HepG2 (cell line): ENCODE measurements around the gene RARA. TPM values are rescaled to one million over a fixed set of nuclear protein-coding genes. Genes with fewer than 3 reads are reported as not detected.

Source experiments
- CREM ChIP-seq, 2 experiments: sonication (generic) in 1 of 2; formaldehyde crosslinking in 1 of 2; IDR thresholded peaks; 2 replicates each; pipeline versions ENCODE4 v1.4.0 to v1.6.1; 2016 to 2020; ENCODE audit warnings: antibody characterized with exemption in 1 of 2, mild to moderate bottlenecking in 1 of 2, missing genetic modification reagents in 1 of 2
- CSRNP2 ChIP-seq: sonication (generic); formaldehyde crosslinking; conservative IDR thresholded peaks from 2 replicates; pipeline ENCODE4 v1.8.0; 2022; ENCODE audit warnings: low read depth, missing genetic modification reagents
- GMEB2 ChIP-seq: IDR thresholded peaks from 2 replicates; pipeline ENCODE4 v1.6.1; 2016; ENCODE audit warnings: missing biosample characterization, missing genetic modification reagents, low read depth
- GRHL1 ChIP-seq: sonication (generic); formaldehyde crosslinking; conservative IDR thresholded peaks from 2 replicates; pipeline ENCODE4 v1.8.0; 2022; ENCODE audit warnings: missing genetic modification reagents
- HCFC1 ChIP-seq: fragments of 150-350 bp; IDR thresholded peaks from 2 replicates; pipeline ENCODE4 v1.6.1; 2014; ENCODE audit warnings: low read depth, low read length
- LCORL ChIP-seq, 2 experiments: fragments of 450-650 bp in 1 of 2; sonication (generic) in 1 of 2; formaldehyde crosslinking in 1 of 2; IDR thresholded peaks; 2 replicates each; pipeline versions ENCODE4 v1.5.0 to v1.6.1; 2017 to 2020; ENCODE audit warnings: antibody characterized with exemption in 1 of 2, missing genetic modification reagents in 1 of 2
- MED1 ChIP-seq: sonication (generic); formaldehyde crosslinking; IDR thresholded peaks from 2 replicates; pipeline ENCODE4 v1.4.0; 2020; ENCODE audit warnings: missing genetic modification reagents
- NFE2 ChIP-seq: sonication (generic); formaldehyde crosslinking; IDR thresholded peaks from 2 replicates; pipeline ENCODE4 v1.4.0; 2020; ENCODE audit warnings: missing genetic modification reagents
- RNF2 ChIP-seq: fragments of 450-650 bp; conservative IDR thresholded peaks from 2 replicates; pipeline ENCODE4 v1.6.1; 2016; ENCODE audit warnings: low read depth
- RXRB ChIP-seq: IDR thresholded peaks from 2 replicates; pipeline ENCODE4 v1.6.1; 2016; ENCODE audit warnings: borderline replicate concordance, missing genetic modification reagents, missing compliant biosample characterization
- SP2 ChIP-seq: sonication (generic); formaldehyde crosslinking; IDR thresholded peaks from 2 replicates; pipeline ENCODE4 v1.5.1; 2020; ENCODE audit warnings: mild to moderate bottlenecking, missing genetic modification reagents
- SYNCRIP ChIP-seq: fragments of 200-400 bp; formaldehyde crosslinking; IDR thresholded peaks from 2 replicates; pipeline ENCODE4 v1.6.1; 2018; ENCODE audit warnings: mild to moderate bottlenecking, low read depth, low read length; ENCODE audit not compliant: insufficient read depth
- ZMYM4 ChIP-seq: sonication (generic); formaldehyde crosslinking; IDR thresholded peaks from 2 replicates; pipeline ENCODE4 v1.8.1; 2023; ENCODE audit warnings: mild to moderate bottlenecking, missing genetic modification reagents
- ZSCAN21 ChIP-seq: sonication (generic); formaldehyde crosslinking; IDR thresholded peaks from 2 replicates; pipeline ENCODE4 v1.8.0; 2022; ENCODE audit warnings: mild to moderate bottlenecking, missing genetic modification reagents, moderate library complexity, borderline replicate concordance
- polyA plus RNA-seq, 8 experiments: library from polyadenylated mRNA; depleted of rRNA in 3 of 8; stranded (reverse) in 7 of 8; unstranded in 1 of 8; fragments of >200 nt; fragmentation: Illumina TruSeq in 4 of 8; extraction: Trizol in 4 of 8; gene quantifications; 2 replicates each; pipeline versions ENCODE4 v1.2.1 to v1.2.3, GENCODE V29; 2011 to 2016; ENCODE audit warnings: low read depth in 4 of 8, missing spikeins in 1 of 8, mixed read lengths in 1 of 8; ENCODE audit not compliant: insufficient read depth in 1 of 8
- total RNA-seq, 5 experiments: library from RNA; depleted of rRNA; stranded (reverse); fragments of >200 nt; fragmentation: Illumina TruSeq; extraction: Trizol; gene quantifications; 2 replicates each; pipeline ENCODE4 v1.2.3, GENCODE V29; 2016; ENCODE audit warnings: low read depth in 1 of 5
- TF ChIP-seq, protein P1 (sequence below): sonication (generic); formaldehyde crosslinking; IDR thresholded peaks from 2 replicates; pipeline ENCODE4 v1.8.1; 2023; ENCODE audit warnings: mild to moderate bottlenecking, moderate library complexity, missing genetic modification reagents
- TF ChIP-seq, protein P2 (sequence below): sonication (generic); formaldehyde crosslinking; IDR thresholded peaks from 2 replicates; pipeline ENCODE4 v1.9.0; 2021; ENCODE audit warnings: missing genetic modification reagents, mild to moderate bottlenecking, borderline replicate concordance
- TF ChIP-seq, protein P3 (sequence below): sonication (generic); formaldehyde crosslinking; IDR thresholded peaks from 2 replicates; pipeline ENCODE4 v1.5.1; 2020; ENCODE audit warnings: mild to moderate bottlenecking, missing genetic modification reagents, borderline replicate concordance

The RARA gene
- total and polyA plus RNA-seq, 2 of the 13 experiments (the other 11 are each of a cell fraction or from before 2014, with no cell fraction given) = 6.4 to 8.6 TPM

DNA sequence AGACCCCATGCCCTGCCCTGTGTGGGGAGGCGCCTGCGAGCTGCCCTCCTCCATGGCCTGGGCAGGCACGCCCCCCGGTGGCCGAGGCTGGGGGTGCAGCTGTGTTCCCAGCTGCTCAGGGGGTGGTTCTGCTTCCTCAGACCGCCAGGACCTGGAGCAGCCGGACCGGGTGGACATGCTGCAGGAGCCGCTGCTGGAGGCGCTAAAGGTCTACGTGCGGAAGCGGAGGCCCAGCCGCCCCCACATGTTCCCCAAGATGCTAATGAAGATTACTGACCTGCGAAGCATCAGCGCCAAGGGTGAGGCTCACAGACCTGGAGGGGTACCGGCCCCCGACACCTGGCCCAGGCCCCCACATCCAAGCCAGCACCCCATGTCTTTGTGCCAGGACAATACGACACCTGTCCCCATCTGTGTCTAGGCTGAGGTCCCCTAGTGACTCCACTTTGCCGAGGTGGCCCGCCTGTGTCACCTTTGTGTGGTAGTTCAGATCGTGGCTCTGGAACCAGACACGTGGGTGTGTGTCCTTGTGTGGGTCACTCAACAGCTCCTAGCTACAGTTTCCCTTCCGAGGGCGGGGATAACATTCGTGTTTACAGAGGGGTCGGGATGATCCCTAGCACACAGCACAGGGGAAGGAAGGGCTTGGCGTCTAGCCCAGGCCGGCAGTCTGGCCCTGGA, 46.3 kb downstream of the RARA start (continued):
- no peak for TF ChIP-seq HCFC1
- no peak for TF ChIP-seq RNF2
- TF ChIP-seq NFE2 (CRISPR knock-in tag) = no peak
- TF ChIP-seq, protein P1, sequence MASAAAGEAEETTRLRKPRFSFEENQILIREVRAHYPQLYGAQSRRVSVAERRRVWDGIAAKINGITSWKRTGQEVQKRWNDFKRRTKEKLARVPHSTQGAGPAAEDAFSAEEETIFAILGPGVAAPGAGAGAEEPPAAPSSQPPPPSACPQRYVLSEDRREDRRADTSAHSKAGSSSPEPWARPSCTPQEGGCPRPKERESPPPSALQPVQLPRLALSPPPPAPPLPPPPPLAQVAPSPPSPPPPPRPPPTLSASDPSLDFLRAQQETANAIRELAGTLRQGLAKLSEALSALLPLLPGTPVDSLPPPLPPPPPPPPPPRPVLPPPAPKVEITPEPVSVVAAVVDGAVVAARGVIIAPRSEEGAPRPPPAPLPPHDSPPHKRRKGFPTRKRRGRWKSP (CRISPR knock-in tag) = no peak
- no peak for TF ChIP-seq LCORL (IDR thresholded peaks at IDR 0.05)
- TF ChIP-seq LCORL (CRISPR knock-in tag; IDR thresholded peaks at IDR 0.05) = 0 out of 2 replicates have a peak, but pooled peaks have one; percentile 54
- TF ChIP-seq RXRB (CRISPR knock-in tag) = peak; percentile 55; the same call in 1 of the 2 replicates
- TF ChIP-seq, protein P2, sequence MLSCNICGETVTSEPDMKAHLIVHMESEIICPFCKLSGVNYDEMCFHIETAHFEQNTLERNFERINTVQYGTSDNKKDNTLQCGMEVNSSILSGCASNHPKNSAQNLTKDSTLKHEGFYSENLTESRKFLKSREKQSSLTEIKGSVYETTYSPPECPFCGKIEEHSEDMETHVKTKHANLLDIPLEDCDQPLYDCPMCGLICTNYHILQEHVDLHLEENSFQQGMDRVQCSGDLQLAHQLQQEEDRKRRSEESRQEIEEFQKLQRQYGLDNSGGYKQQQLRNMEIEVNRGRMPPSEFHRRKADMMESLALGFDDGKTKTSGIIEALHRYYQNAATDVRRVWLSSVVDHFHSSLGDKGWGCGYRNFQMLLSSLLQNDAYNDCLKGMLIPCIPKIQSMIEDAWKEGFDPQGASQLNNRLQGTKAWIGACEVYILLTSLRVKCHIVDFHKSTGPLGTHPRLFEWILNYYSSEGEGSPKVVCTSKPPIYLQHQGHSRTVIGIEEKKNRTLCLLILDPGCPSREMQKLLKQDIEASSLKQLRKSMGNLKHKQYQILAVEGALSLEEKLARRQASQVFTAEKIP (CRISPR knock-in tag) = no peak
- TF ChIP-seq SYNCRIP = no peak
- no peak for TF ChIP-seq MED1 (CRISPR knock-in tag)
- TF ChIP-seq ZMYM4 = 0 out of 2 replicates have a peak, but pooled peaks have one; percentile 20
- TF ChIP-seq CSRNP2 (CRISPR knock-in tag) = no peak
- TF ChIP-seq SP2 (CRISPR knock-in tag) = no peak
- TF ChIP-seq CREM (IDR thresholded peaks at IDR 0.05) = no peak
- no peak for TF ChIP-seq CREM (CRISPR knock-in tag; IDR thresholded peaks at IDR 0.05)
- TF ChIP-seq, protein P3, sequence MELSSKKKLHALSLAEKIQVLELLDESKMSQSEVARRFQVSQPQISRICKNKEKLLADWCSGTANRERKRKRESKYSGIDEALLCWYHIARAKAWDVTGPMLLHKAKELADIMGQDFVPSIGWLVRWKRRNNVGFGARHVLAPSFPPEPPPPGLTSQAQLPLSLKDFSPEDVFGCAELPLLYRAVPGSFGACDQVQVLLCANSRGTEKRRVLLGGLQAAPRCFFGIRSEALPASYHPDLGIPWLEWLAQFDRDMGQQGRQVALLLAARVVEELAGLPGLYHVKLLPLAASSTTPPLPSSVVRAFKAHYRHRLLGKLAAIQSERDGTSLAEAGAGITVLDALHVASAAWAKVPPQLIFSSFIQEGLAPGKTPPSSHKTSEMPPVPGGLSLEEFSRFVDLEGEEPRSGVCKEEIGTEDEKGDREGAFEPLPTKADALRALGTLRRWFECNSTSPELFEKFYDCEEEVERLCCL = no peak
- TF ChIP-seq GRHL1 = no peak
- TF ChIP-seq ZSCAN21 (CRISPR knock-in tag) = no peak; the same call in 1 of the 2 replicates
- no peak for TF ChIP-seq GMEB2 (CRISPR knock-in tag)
